ENCODE results near the gene NINL.

NINL gene

DNA sequence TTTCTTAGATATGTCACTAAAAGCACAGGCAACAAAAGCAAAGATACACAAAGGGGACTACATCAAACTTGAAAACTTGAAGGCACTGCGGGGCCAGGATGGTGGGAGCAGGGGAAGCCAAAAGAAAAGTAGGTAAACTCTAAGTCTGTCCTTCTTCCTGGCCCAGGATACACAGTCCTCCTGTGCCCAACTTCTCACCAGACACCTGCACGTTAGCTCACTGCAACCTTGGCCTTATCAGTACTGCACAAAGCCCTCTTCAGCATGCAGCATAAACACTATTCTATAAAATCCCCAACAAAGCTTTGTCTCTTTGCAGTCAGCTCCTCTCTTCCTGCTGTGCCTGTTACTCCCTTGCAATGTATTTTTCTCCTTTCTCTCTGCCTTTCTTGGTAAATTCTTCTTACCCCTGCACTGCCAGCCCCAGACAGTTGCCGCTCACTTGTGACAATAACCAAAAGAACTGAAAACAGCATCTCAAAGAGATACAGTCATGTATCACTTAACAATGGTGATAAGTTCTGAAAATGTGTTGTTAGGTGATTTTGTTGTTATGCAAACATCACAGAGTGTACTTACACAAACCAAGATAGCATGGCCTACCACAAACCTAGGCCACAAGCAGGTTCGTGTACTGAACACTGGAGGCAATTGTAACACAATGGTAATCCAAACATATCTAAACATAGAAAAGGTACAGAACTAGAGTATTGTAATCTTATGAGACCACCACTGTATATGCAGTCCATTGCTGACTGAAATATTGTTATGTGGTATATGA lies 51.2 kb downstream of the NINL start:
- DNase-seq (ENCODE audit: low read depth in 2 of 3, low spot score in 1 of 3): no peak

GRCh38 chr20:25532971-25533391 lies 52.4 kb downstream of the NINL start:
- DNase-seq (ENCODE audit: low read depth in 2 of 3, low spot score in 1 of 3): no peak

DNA sequence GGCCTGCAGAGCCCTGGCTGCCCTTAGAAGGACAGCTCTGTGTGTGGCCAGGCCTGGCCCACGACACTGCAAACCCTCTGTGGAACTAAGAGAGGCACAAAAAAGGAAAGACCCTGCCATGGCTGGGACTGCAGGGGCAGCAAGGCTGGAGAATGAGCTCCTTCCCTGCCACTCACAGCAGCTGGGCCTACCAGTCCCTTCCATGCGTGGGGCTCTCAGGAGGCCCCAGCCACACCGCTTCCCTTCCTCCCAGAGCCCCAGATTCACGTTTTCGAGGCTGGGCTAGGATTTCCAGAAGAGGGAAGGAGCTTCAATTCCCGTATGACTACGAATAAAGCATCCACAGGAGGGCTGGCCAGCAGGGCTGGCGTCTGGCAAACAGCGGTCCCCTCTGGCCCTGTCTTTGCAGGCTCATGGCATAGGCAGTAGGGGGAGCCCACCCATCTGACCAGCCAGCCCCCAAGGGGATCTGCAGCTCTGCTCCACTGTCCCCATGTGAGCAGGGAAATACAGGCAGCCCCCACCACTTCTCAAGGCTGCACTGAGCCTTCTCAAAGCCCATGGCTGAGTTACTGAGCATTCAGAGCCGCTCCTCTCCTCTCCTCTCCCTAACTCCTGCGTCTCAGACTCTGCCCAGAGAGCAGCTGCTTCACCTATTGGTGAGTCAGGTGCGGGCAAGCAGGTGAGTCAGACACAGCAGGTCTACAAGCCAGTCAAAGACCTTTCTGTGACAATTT lies 53.1 kb downstream of the NINL start:
- DNase-seq (ENCODE audit: low read depth in 2 of 3, low spot score in 1 of 3): no peak

DNA sequence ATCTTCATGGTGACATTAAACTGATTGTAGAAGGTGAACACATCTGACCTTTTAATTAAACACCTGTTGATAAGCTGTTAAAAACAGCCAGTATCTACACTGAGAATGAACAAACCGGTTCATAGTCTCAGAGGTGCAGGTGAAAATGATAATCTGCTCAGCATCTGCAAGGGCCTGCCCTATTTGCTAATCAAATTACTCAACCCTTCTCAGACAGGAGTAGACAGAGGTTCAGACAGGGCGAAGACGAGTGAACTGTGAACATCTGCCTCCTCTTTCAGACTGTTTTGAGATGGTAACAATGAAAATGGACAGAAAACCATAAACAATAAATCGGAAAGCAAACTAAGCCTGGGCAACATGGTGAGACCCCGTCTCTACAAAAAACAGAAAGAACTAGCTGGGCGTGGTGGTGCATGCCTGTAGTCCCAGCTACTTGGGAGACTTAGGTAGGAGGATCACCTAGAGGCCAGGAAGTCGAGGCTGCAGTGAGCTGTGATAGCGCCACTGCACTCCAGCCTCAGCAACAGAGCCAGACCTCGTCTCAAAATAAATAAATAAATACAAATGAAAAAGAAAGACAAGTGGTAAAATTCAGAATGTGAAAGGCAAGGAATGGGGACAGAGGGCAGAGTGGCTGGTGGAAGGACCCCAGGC lies 55.9 kb downstream of the NINL start:
- no peak for DNase-seq (ENCODE audit: low read depth in 2 of 3, low spot score in 1 of 3)

- no peak for DNase-seq (ENCODE audit: low read depth in 2 of 3, low spot score in 1 of 3)
These were observed 57.4 kb downstream of the NINL start for GRCh38 chr20:25527949-25528348.

- no peak for DNase-seq (ENCODE audit: low read depth in 2 of 3, low spot score in 1 of 3)
These were observed 58.9 kb downstream of the NINL start for GRCh38 chr20:25526446-25526845.

GRCh38 chr20:25525867-25526266 lies 59.5 kb downstream of the NINL start:
- no peak for DNase-seq (ENCODE audit: low read depth in 2 of 3, low spot score in 1 of 3)

- no peak for DNase-seq (ENCODE audit: low read depth in 2 of 3, low spot score in 1 of 3)
These were observed 60.0 kb downstream of the NINL start for GRCh38 chr20:25525295-25525694.

DNA sequence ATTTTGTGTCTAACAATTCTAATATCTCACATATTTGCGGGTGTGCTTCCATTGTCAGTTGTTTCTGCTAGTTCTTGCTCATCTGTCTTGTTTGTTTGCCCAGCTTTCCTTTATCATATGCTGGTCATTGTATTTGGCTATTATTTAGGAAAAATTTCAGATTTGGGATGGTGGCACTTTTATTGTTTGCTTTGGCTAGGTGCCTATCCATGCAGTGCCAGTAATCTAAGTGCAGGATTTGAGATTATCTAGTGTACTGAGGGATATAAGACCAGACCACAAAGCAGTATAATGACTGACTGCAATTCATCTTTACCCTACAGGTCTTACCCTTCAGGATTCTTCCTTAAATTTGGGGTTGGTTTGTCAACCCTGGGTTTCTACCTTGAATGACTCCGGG lies 63.9 kb downstream of the NINL start:
- no peak for DNase-seq (ENCODE audit: low read depth in 2 of 3, low spot score in 1 of 3)

- DNase-seq (ENCODE audit: low read depth in 2 of 3, low spot score in 1 of 3): no peak
These were observed 68.2 kb downstream of the NINL start for GRCh38 chr20:25517124-25517523.

- DNase-seq (ENCODE audit: low read depth in 2 of 3, low spot score in 1 of 3): no peak
These were observed 70.5 kb downstream of the NINL start for GRCh38 chr20:25514747-25515340.

GRCh38 chr20:25514195-25514594 lies 71.1 kb downstream of the NINL start:
- DNase-seq (ENCODE audit: low read depth in 2 of 3, low spot score in 1 of 3): no peak

- no peak for DNase-seq (ENCODE audit: low read depth in 2 of 3, low spot score in 1 of 3)
These were observed 72.6 kb downstream of the NINL start for GRCh38 chr20:25512709-25513108.

DNA sequence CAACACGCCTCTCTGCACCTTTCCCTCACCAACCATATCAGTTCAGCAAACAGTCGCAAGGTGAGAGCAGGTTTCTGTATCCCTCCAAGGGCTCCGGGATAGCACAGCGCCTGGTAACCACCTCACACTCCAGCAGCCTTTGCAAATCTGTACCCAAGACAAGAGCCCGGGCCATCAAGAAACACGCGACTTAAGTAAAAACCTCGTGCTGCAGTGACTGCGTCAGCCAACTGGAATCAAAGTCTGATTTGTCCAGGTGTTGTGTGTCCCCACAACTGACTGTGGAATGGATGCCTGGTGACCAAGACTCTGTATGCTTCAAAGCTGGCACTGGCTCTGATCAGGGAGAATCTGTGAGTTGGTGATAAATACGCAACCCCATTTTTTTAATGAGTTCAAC lies 74.1 kb downstream of the NINL start:
- DNase-seq (ENCODE audit: low read depth in 2 of 3, low spot score in 1 of 3): no peak

GRCh38 chr20:25510721-25511120 lies 74.6 kb downstream of the NINL start:
- DNase-seq (ENCODE audit: low read depth in 2 of 3, low spot score in 1 of 3): no peak

DNA sequence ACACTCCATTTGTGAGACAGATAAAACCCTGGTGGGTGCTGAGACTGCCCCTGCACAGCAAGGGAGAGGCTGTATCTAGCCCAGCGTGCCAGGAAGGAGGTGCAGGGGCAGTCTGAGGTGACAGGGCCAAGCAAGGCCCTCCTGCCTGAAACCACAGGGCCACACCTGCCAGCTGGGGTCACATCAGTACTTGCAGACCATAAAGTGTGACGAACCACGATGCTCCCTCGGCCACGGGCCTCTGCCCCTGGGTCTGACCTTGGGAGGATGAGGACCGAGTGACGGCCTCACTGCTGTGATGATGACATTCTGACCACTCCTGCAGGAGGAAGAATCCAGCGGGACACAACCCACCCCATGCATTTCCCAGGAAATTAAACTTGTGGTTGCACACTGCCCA lies 75.1 kb downstream of the NINL start:
- no peak for DNase-seq (ENCODE audit: low read depth in 2 of 3, low spot score in 1 of 3)

DNA sequence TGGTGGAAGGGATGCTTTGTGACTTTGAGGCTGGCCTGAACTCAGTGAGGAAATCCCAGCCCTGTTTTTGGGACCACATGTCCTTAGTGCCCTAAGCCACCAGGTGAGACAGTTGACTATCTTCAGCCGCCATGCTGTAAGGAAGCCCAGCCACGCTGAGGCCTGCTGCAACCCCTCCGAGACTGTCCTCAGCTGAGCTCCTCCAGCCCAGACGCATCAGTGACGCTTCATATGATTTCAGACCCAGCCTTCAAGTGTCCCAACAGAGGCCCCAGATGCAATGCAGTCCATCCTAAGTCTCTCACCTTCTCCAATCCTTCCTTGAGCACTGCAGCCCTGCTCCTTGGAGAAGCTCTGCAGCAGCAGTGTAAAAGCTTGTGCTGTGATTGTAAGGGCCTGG lies 76.2 kb downstream of the NINL start:
- DNase-seq (ENCODE audit: low read depth in 2 of 3, low spot score in 1 of 3): no peak

DNA sequence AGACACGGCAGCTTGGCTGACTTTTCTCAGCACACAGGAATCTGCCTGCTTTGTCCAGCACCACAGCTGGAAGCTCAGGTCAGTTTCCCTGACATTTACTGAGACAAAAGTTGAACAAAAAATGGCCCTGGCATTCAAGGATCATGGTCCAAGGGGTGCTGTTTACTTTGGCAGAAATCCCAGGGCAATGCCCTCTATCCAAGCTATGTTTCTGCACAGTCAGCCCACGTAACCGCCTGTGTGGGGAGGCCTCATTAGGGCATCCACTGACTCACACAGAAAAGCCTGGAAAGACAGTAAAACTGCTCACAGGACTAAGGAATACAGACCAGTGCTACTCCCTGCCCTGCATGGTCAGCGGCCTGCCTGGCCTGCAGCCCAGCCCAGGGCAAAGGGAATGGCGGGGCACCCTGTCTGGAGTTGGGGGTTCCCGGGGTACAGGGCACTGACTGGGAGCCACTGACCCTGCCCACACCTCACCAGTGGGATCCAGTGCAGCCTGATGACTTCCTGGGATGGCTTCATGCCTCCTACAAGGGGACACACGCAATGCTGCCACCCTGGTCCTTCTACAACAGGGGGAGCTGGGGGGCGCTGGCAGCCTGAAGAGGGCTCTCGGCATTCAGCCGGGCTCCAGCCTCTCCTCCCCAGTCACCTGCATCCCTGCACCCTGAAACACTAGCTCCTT lies 77.1 kb downstream of the NINL start:
- no peak for DNase-seq (ENCODE audit: low read depth in 2 of 3, low spot score in 1 of 3)

GRCh38 chr20:25507385-25508082 lies 77.8 kb downstream of the NINL start:
- no peak for DNase-seq (ENCODE audit: low read depth in 2 of 3, low spot score in 1 of 3)

GRCh38 chr20:25504366-25505135 lies 80.8 kb downstream of the NINL start:
- no peak for DNase-seq (ENCODE audit: low read depth in 2 of 3, low spot score in 1 of 3)

Measured in stimulated activated CD4-positive, alpha-beta T cell treated with anti-CD3 and anti-CD28 coated beads, Interleukin-12 subunit alpha, Interleukin-12 subunit beta, amount 100 ng/mL, for 48 hours (primary cell).